ENCODE measurements around the gene POU6F1. TPM values are rescaled to one million over a fixed set of nuclear protein-coding genes. Genes with fewer than 3 reads are reported as not detected.

The POU6F1 gene
- total and polyA plus RNA-seq, 9 of the 15 experiments (the other 6 are each of a cell fraction or from before 2014, with no cell fraction given): 0.14 to 3.3 (median 1.1) TPM

GRCh38 chr12:51229116-51229809 lies 11.4 kb upstream of the POU6F1 start:
- Histone ChIP-seq H2AFZ (ENCODE audit: low read depth, low read length) (no peak overlapping the region), H3K4me2 (ENCODE audit: insufficient read depth, low read length) (no peak overlapping the region), H3K27ac (ENCODE audit: extremely low read depth, low read depth, low read length) (no peak overlapping the region), H3K4me3 (no peak overlapping the region), H3K9ac (ENCODE audit: insufficient read depth in 1 of 2, low read depth in 2 of 2, low read length in 2 of 2) (no peak overlapping the region; a peak in 1 of 4 replicates), H3K9me1 (ENCODE audit: control insufficient read depth, insufficient read depth, low read length) (no peaks in the 10 kb centered on the region), H3K9me3 (replicated peaks; ENCODE audit: control insufficient read depth, insufficient read depth, low read depth, low read length) (no peaks in the 10 kb centered on the region), H4K20me1 (replicated peaks; ENCODE audit: control insufficient read depth, insufficient read depth, low read length) (no peaks in the 10 kb centered on the region), H3K79me2 (ENCODE audit: control insufficient read depth, insufficient read depth, low read length) (no peaks in the 10 kb centered on the region), H3K4me1 (replicated peaks in 1 of 2; ENCODE audit: control insufficient read depth in 2 of 2, insufficient read depth in 2 of 2, low read length in 2 of 2) (no peaks in the 10 kb centered on the region; a peak in 1 of 5 replicates), H3K36me3 (ENCODE audit: control insufficient read depth, insufficient read depth, low read length) (no peaks in the 10 kb centered on the region), H3K27me3 (ENCODE audit: control insufficient read depth in 2 of 2, insufficient read depth in 2 of 2, low read length in 2 of 2) (no peaks in the 10 kb centered on the region)
- ATAC-seq: no peak
- in situ Hi-C loops (cut with MboI): no loop called here
- no peak for FAIRE-seq
- ChIA-PET POLR2A (interaction anchor here (0.9 to 1.4 kb wide), 4 partner anchors 9 to 170 kb away, joined by 3 to 7 read pairs (median 4); partner anchors contain the start of gene DAZAP2), CTCF (ENCODE audit: low intra/inter-chr PET ratio) (no interaction called here)
- WGBS (ENCODE audit: insufficient coverage, low coverage, missing lambda C conversion rate): 72% methylated on average over 7 of the region's 7 CpGs
- BruUV-seq (replicated peaks): no TSS peak
- intact Hi-C loops (cut with micrococcal nuclease): no loop called here
- DNase-seq (ENCODE audit: extremely low read depth in 1 of 4, low spot score in 3 of 4): no peak
- no peak for TF ChIP-seq PTRF (tag; IDR thresholded peaks at IDR 0.05)
- TF ChIP-seq TGIF2 (CRISPR knock-in tag; IDR thresholded peaks at IDR 0.05): no peak
- TF ChIP-seq PATZ1 (CRISPR knock-in tag; IDR thresholded peaks at IDR 0.05; ENCODE audit: borderline replicate concordance): no peak
- TF ChIP-seq ATF4 (CRISPR knock-in tag; IDR thresholded peaks at IDR 0.05): no peak
- TF ChIP-seq PKNOX1 (IDR thresholded peaks at IDR 0.05): no peak
- no peak for TF ChIP-seq PCBP2 (IDR thresholded peaks at IDR 0.05; ENCODE audit: low read depth, low read length, poor library complexity, severe bottlenecking)
- TF ChIP-seq SMAD1 (IDR thresholded peaks at IDR 0.05; ENCODE audit: low read depth, low read length, partially characterized antibody): no peak
- no peak for TF ChIP-seq ZNF277 (CRISPR knock-in tag; IDR thresholded peaks at IDR 0.05; ENCODE audit: borderline replicate concordance)
- no peak for TF ChIP-seq NR4A1 (CRISPR knock-in tag; IDR thresholded peaks at IDR 0.05)
- no peak for TF ChIP-seq NR4A1 (tag; IDR thresholded peaks at IDR 0.05)
- TF ChIP-seq MED1 (CRISPR knock-in tag; IDR thresholded peaks at IDR 0.05; ENCODE audit: borderline replicate concordance): no peak
- no peak for TF ChIP-seq BMI1 (IDR thresholded peaks at IDR 0.05; ENCODE audit: low read length)
- TF ChIP-seq SAP30 (IDR thresholded peaks at IDR 0.05; ENCODE audit: borderline replicate concordance, insufficient read depth, low read depth, low read length, poor library complexity, severe bottlenecking): no peak
- no peak for TF ChIP-seq HOXB6 (CRISPR knock-in tag; IDR thresholded peaks at IDR 0.05; ENCODE audit: borderline replicate concordance)
- no peak for TF ChIP-seq NRF1 (conservative IDR thresholded peaks at IDR 0.05 in 1 of 2, IDR thresholded peaks at IDR 0.05 in 1 of 2)

All from K562 (cell line).